Transverse colon (tissue), 4 donors: ENCODE data around the gene MYF5. TPM values are rescaled to one million over a fixed set of nuclear protein-coding genes. Genes with fewer than 3 reads are reported as not detected.

Source experiments
- DNase-seq: peaks from one replicate; pipeline ENCODE4 v3.0.0-alpha.2; 2019
- H3K27ac ChIP-seq, 4 donors: fragments of 200-600 bp; sonication (generic); 2 replicates each; pipeline ENCODE4 v1.5.1; 2016 to 2018; ENCODE audit warnings: inconsistent platforms in 4 of 4
- H3K27me3 ChIP-seq: fragments of 200-600 bp; sonication (generic); 2 replicates; pipeline ENCODE4 v1.5.1; 2017; ENCODE audit warnings: inconsistent platforms
- H3K36me3 ChIP-seq, 4 donors: fragments of 200-600 bp; sonication (generic); 2 replicates each; pipeline ENCODE4 v1.5.1; 2017 to 2019; ENCODE audit warnings: inconsistent platforms in 4 of 4
- H3K4me1 ChIP-seq, 4 donors: fragments of 200-600 bp; sonication (generic); 2 replicates each; pipeline ENCODE4 v1.5.1; 2017 to 2020; ENCODE audit warnings: inconsistent platforms in 4 of 4
- H3K4me3 ChIP-seq, 4 donors: fragments of 200-600 bp; sonication (generic); 1 replicate in 1 of 4; 2 replicates in 3 of 4; pipeline versions ENCODE4 v1.5.1 to v1.6.1; 2017 to 2019; ENCODE audit warnings: inconsistent platforms in 4 of 4
- H3K9me3 ChIP-seq, 2 donors: fragments of 200-600 bp; sonication (generic); 2 replicates each; pipeline ENCODE4 v1.5.1; 2017 to 2019; ENCODE audit warnings: inconsistent platforms in 2 of 2
- CTCF ChIP-seq, 5 experiments: fragments of 200-600 bp in 3 of 5; fragments of 450-650 bp in 2 of 5; sonication (generic) in 3 of 5; IDR thresholded peaks; 1 replicate in 2 of 5; 2 replicates in 3 of 5; pipeline ENCODE4 v1.5.1; 2016 to 2017; ENCODE audit warnings: antibody characterized with exemption in 5 of 5, inconsistent platforms in 3 of 5, mild to moderate bottlenecking in 2 of 5, moderate library complexity in 1 of 5
- EP300 ChIP-seq: sonication (generic); formaldehyde crosslinking; IDR thresholded peaks from one replicate; pipeline ENCODE4 v1.6.1; 2017; ENCODE audit warnings: antibody characterized with exemption, low read depth
- POLR2A ChIP-seq: fragments of 450-650 bp; IDR thresholded peaks from one replicate; pipeline ENCODE4 v1.6.1; 2016; ENCODE audit warnings: antibody characterized with exemption, mild to moderate bottlenecking, moderate library complexity
- POLR2AphosphoS5 ChIP-seq, 3 donors: sonication (generic); formaldehyde crosslinking; IDR thresholded peaks; one replicate each; pipeline ENCODE4 v1.6.1; 2016; ENCODE audit warnings: antibody characterized with exemption in 3 of 3
- WGBS, 2 donors: methylation state at CpG; one replicate each; pipeline ENCODE4 v1.1.5; 2018; ENCODE audit warnings: low coverage in 1 of 2; 5-methylcytosine and 5-hydroxymethylcytosine counted together
- in situ Hi-C, 4 donors: fragments of 200-750 bp; cut with MboI; loops; one replicate each; pipeline versions ENCODE4 v1.15.0 to v1.15.1; 2017; ENCODE audit warnings: low sequenced_read_pairs in 3 of 4, low pct_ligation_motif_present in 1 of 4, low pct_unique_long_range_greater_than_20kb in 1 of 4
- intact Hi-C: fragments of 100-400 bp; cut with DNase I; formaldehyde crosslinking; loops from one replicate; pipeline ENCODE4 v1.15.1; 2023; ENCODE audit warnings: low total_unique reads
- total RNA-seq, 4 donors: library from RNA; depleted of rRNA; stranded (reverse); fragments of >200 nt; gene quantifications; one replicate each; pipeline ENCODE4 v1.1.0, GENCODE V29; 2016

The MYF5 gene
- total RNA-seq, 4 donors from 2014 or later, result not detected

- Histone ChIP-seq H3K9me3 (no peaks in the 10 kb centered on the region), H3K4me3 (no peak overlapping the region), H3K27ac (no peak overlapping the region), H3K27me3 (peaks cover 51% of the 10 kb centered on the region), H3K36me3 (no peaks in the 10 kb centered on the region), H3K4me1 (no peaks in the 10 kb centered on the region)
- no peak for DNase-seq
- intact Hi-C loops (no loop called here), in situ Hi-C loops (no loop called here)
- 27 to 33% methylated on average over 9 to 50 of the region's 50 CpGs for WGBS, 2 donors
- TF ChIP-seq EP300 (no peak), POLR2AphosphoS5 (IDR thresholded peaks at IDR 0.05) (no peak), POLR2A (no peak), CTCF (IDR thresholded peaks at IDR 0.05) (no peak)
These were observed 8.3 kb upstream of the MYF5 start for GRCh38 chr12:80708259-80708974.

GRCh38 chr12:80708975-80709328 is 7.8 kb upstream of the MYF5 start:
- Histone ChIP-seq H3K36me3 (no peaks in the 10 kb centered on the region), H3K27ac (no peak overlapping the region), H3K4me1 (no peaks in the 10 kb centered on the region), H3K27me3 (peaks cover 56% of the 10 kb centered on the region), H3K4me3 (no peak overlapping the region), H3K9me3 (no peaks in the 10 kb centered on the region)
- TF ChIP-seq POLR2AphosphoS5 (IDR thresholded peaks at IDR 0.05) (no peak), POLR2A (no peak), EP300 (no peak), CTCF (IDR thresholded peaks at IDR 0.05) (no peak)
- WGBS, 2 donors, result 53 to 58% methylated on average over 7 to 10 of the region's 10 CpGs
- intact Hi-C loops, result no loop called here
- no peak for DNase-seq
- in situ Hi-C loops, result no loop called here

GRCh38 chr12:80709811-80710726 is 6.6 kb upstream of the MYF5 start:
- peak in 2 of 5 experiments; percentile 10 to 18 for TF ChIP-seq CTCF (IDR thresholded peaks at IDR 0.05)
- no peak for TF ChIP-seq EP300
- no peak for TF ChIP-seq POLR2A
- Histone ChIP-seq H3K4me3 (no peak overlapping the region), H3K27ac (no peak overlapping the region), H3K4me1 (no peaks in the 10 kb centered on the region), H3K9me3 (no peaks in the 10 kb centered on the region), H3K27me3 (peaks cover 67% of the 10 kb centered on the region), H3K36me3 (no peaks in the 10 kb centered on the region)
- in situ Hi-C loops (no loop called here), intact Hi-C loops (no loop called here)
- DNase-seq, result no peak
- WGBS, 2 donors, result 55 to 56% methylated on average over 6 to 20 of the region's 20 CpGs

GRCh38 chr12:80710727-80711449 is 5.8 kb upstream of the MYF5 start:
- intact Hi-C loops, result no loop called here
- 83 to 93% methylated on average over 1 of the region's 1 CpG for WGBS, 2 donors
- no peak overlapping the region for H3K4me3 ChIP-seq
- in situ Hi-C loops, result no loop called here
- peaks cover 76% of the 10 kb centered on the region for H3K27me3 ChIP-seq
- no peaks in the 10 kb centered on the region for H3K36me3 ChIP-seq
- H3K27ac ChIP-seq, result no peak overlapping the region
- TF ChIP-seq POLR2A (no peak), EP300 (no peak), POLR2AphosphoS5 (IDR thresholded peaks at IDR 0.05) (no peak), CTCF (IDR thresholded peaks at IDR 0.05) (no peak)
- no peaks in the 10 kb centered on the region for H3K9me3 ChIP-seq
- no peak for DNase-seq
- H3K4me1 ChIP-seq, result no peaks in the 10 kb centered on the region
